NB4 (cell line): ENCODE data around the gene KRTAP4-8.

ENCODE experiments used
- CTCF ChIP-seq: IDR thresholded peaks from one replicate; pipeline ENCODE4 v1.5.1; 2012; ENCODE audit warnings: low read depth, low read length
- POLR2A ChIP-seq: IDR thresholded peaks from 2 replicates; pipeline ENCODE4 v1.6.1; 2011; ENCODE audit warnings: mild to moderate bottlenecking; ENCODE audit not compliant: insufficient read length; ENCODE audit errors: extremely low read depth

GRCh38 chr17:41052566-41052965, 45.4 kb downstream of the KRTAP4-8 start:
- TF ChIP-seq CTCF (no peak), POLR2A (no peak)
